Osteocyte (in vitro differentiated cells): ENCODE measurements around the gene RGS17. TPM values are rescaled to one million over a fixed set of nuclear protein-coding genes. Genes with fewer than 3 reads are reported as not detected.
A peak's percentile ranks its signal among the peaks of the same experiment; 100 is the strongest.

Experiments used
- DNase-seq: peaks from one replicate; pipeline ENCODE4 v3.0.0; 2021; ENCODE audit warnings: mixed read lengths; ENCODE audit not compliant: unreplicated experiment; ENCODE audit errors: extremely low spot score
- H3K27ac Mint-ChIP-seq: one replicate; pipeline ENCODE4 v1.8.0; 2021; ENCODE audit warnings: mild to moderate bottlenecking, mixed read lengths; ENCODE audit not compliant: unreplicated experiment
- H3K27me3 Mint-ChIP-seq: one replicate; pipeline ENCODE4 v1.8.0; 2021; ENCODE audit warnings: mixed read lengths; ENCODE audit not compliant: unreplicated experiment
- H3K36me3 Mint-ChIP-seq: one replicate; pipeline ENCODE4 v1.8.0; 2021; ENCODE audit warnings: mixed read lengths; ENCODE audit not compliant: unreplicated experiment
- H3K4me1 Mint-ChIP-seq: one replicate; pipeline ENCODE4 v1.8.0; 2021; ENCODE audit warnings: mixed read lengths; ENCODE audit not compliant: unreplicated experiment
- H3K4me3 Mint-ChIP-seq: one replicate; pipeline ENCODE4 v1.8.0; 2021; ENCODE audit warnings: mild to moderate bottlenecking, moderate library complexity, mixed read lengths; ENCODE audit not compliant: unreplicated experiment
- H3K9me3 Mint-ChIP-seq: one replicate; pipeline ENCODE4 v1.8.0; 2021; ENCODE audit warnings: mixed read lengths; ENCODE audit not compliant: unreplicated experiment
- total RNA-seq: library from RNA; stranded (reverse); gene quantifications from 2 replicates; pipeline ENCODE4 v1.2.1, GENCODE V29; 2021
- TF ChIP-seq, protein P1 (sequence below): fragments of 200-600 bp; sonication (generic); IDR thresholded peaks from 2 replicates; pipeline ENCODE4 v1.5.0; 2021; ENCODE audit warnings: antibody characterized with exemption, mild to moderate bottlenecking, moderate library complexity

RGS17 gene
- total RNA-seq, 1 donor from 2014 or later, result 2.9 TPM

DNA sequence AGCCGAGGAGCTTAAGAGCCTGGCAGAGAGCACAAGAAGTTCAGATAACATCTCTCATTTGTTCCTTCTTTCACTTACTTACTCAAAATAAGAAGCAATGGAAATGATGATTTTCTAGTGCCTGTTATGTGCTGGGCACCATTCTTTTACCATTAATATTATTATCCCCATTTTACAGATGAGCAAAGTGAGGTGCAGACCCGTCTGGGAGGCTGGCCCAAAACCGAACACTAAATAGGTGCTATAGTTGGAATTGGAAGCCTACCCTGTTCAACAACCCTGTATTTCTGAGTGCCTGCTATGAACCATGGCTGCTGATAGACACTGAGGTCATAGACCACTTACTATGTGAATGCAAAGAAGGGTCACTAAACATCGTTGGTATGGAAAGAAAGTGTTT is 103.6 kb downstream of the RGS17 start:
- no peak for DNase-seq
- Mint-ChIP-seq H3K4me1 (peaks cover 10% of the 10 kb centered on the region), H3K4me3 (no peak overlapping the region), H3K36me3 (no peaks in the 10 kb centered on the region), H3K27me3 (no peaks in the 10 kb centered on the region), H3K27ac (no peak overlapping the region), H3K9me3 (no peaks in the 10 kb centered on the region)
- TF ChIP-seq, protein P1, sequence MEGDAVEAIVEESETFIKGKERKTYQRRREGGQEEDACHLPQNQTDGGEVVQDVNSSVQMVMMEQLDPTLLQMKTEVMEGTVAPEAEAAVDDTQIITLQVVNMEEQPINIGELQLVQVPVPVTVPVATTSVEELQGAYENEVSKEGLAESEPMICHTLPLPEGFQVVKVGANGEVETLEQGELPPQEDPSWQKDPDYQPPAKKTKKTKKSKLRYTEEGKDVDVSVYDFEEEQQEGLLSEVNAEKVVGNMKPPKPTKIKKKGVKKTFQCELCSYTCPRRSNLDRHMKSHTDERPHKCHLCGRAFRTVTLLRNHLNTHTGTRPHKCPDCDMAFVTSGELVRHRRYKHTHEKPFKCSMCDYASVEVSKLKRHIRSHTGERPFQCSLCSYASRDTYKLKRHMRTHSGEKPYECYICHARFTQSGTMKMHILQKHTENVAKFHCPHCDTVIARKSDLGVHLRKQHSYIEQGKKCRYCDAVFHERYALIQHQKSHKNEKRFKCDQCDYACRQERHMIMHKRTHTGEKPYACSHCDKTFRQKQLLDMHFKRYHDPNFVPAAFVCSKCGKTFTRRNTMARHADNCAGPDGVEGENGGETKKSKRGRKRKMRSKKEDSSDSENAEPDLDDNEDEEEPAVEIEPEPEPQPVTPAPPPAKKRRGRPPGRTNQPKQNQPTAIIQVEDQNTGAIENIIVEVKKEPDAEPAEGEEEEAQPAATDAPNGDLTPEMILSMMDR, result no peak

DNA sequence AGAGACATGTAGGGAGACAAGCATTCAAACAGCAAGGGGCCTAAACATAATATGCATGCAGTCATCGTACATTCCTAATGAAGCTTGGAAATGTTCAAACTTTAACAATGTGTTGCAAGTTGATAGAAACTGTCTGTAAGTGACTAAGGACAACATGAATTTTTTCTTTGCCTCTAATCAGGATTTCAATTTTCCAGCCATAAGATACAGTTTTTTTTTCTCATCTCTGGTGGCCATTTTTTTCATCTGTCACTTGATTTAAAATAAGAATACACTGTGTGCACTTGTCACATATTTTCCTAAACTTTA is 106.4 kb downstream of the RGS17 start:
- no peak overlapping the region for H3K27ac Mint-ChIP-seq
- H3K4me3 Mint-ChIP-seq, result no peak overlapping the region
- no peak for DNase-seq
- no peaks in the 10 kb centered on the region for H3K4me1 Mint-ChIP-seq
- no peaks in the 10 kb centered on the region for H3K36me3 Mint-ChIP-seq
- no peaks in the 10 kb centered on the region for H3K9me3 Mint-ChIP-seq
- no peaks in the 10 kb centered on the region for H3K27me3 Mint-ChIP-seq
- TF ChIP-seq, protein P1, result no peak

DNA sequence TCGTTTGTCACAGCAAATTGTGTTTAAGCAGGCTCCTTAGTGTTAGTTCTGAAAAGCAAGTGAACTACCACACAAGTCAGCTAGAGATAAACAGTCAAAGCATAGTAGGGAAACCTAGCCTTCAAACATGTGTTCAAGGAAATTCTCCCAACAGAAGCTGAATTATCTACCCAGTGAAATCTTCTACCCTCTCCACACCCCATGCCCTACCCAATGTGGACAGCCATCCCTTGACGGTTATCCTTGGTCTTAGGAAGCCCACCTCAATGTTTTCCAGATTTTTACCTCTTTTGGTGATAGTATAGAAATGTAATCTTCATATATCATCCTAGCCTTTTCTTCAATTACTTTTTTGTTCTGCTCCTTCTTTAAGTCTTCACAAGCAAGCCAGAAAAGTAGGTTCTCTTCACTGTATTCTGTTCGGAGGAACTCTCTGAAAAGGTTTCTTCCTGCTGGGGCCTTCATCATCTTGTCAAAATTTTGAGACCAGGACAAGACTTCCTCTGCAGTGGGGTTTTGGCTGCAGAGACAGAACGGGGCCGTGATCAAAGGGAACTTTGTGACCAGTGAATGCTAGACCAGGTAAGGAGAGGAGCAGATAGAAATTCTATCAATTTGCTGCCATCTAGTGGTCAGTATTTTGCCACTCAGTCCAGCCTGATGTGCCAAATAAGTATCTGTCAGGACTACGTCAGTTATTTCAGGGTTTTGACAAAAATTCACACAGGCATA is 106.9 kb downstream of the RGS17 start:
- TF ChIP-seq, protein P1, result peak; percentile 85
- H3K27me3 Mint-ChIP-seq, result no peaks in the 10 kb centered on the region
- no peak overlapping the region for H3K4me3 Mint-ChIP-seq
- no peaks in the 10 kb centered on the region for H3K4me1 Mint-ChIP-seq
- no peaks in the 10 kb centered on the region for H3K9me3 Mint-ChIP-seq
- H3K36me3 Mint-ChIP-seq, result no peaks in the 10 kb centered on the region
- no peak overlapping the region for H3K27ac Mint-ChIP-seq
- DNase-seq, result no peak

DNA sequence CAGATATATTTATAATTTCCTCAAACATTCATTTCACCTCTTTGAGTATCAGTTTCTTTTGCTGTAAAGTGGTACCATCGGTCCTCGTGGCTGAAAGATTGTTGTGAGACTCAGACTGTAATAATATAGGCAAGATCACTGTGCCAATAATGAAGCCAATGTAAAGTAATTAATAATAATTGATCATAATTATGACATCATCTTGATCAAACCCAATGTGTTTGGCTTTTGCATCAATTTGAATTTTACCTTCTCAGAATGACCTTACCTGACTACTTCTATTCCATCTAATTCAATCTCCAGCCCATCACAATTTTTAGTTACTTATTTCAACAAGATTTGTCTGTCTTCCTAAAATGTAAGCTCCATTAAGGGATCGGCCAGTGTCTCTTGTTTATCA is 112.7 kb downstream of the RGS17 start:
- Mint-ChIP-seq H3K4me3 (no peak overlapping the region), H3K27ac (no peak overlapping the region), H3K9me3 (no peaks in the 10 kb centered on the region), H3K27me3 (no peaks in the 10 kb centered on the region), H3K4me1 (peaks cover 8% of the 10 kb centered on the region), H3K36me3 (no peaks in the 10 kb centered on the region)
- TF ChIP-seq, protein P1, result no peak
- no peak for DNase-seq

DNA sequence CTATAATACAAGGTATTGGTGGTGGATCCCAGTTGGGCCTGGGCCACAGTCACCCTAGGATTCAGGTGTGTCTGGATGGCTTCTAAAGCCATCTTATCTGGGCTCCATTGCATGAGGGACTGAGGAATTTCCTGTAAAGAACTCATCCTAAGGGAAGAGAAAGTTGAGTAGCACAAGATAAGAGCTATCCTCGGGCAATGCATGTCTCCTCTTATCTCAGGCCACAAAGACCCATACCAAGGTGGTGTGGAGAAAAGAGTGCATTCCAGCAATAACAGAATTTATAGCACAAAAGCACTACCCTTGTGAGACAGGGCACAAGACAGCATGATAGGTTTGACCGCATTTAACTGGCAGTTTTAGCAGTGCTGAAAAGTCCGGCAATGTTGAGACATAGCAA is 114.2 kb downstream of the RGS17 start:
- Mint-ChIP-seq H3K27ac (no peak overlapping the region), H3K4me1 (peaks cover 8% of the 10 kb centered on the region), H3K4me3 (no peak overlapping the region), H3K9me3 (no peaks in the 10 kb centered on the region), H3K27me3 (no peaks in the 10 kb centered on the region), H3K36me3 (no peaks in the 10 kb centered on the region)
- no peak for DNase-seq
- TF ChIP-seq, protein P1, result no peak
